Ishikawa (cell line): ENCODE results near the gene CD22.

ENCODE experiments used
- CREB1 ChIP-seq: IDR thresholded peaks from 2 replicates; pipeline ENCODE4 v1.6.1; 2012; ENCODE audit warnings: low read depth
- EGR1 ChIP-seq: IDR thresholded peaks from 2 replicates; pipeline ENCODE4 v1.6.1; 2012
- EP300 ChIP-seq: IDR thresholded peaks from 2 replicates; pipeline ENCODE4 v1.6.1; 2012; ENCODE audit warnings: borderline replicate concordance
- MAX ChIP-seq: IDR thresholded peaks from 2 replicates; pipeline ENCODE4 v1.6.1; 2012
- NFIC ChIP-seq: IDR thresholded peaks from 2 replicates; pipeline ENCODE4 v1.6.1; 2012
- RAD21 ChIP-seq: IDR thresholded peaks from 2 replicates; pipeline ENCODE4 v1.6.1; 2012; ENCODE audit warnings: low read depth
- TAF1 ChIP-seq: IDR thresholded peaks from 2 replicates; pipeline ENCODE4 v1.6.1; 2012; ENCODE audit warnings: low read depth, mild to moderate bottlenecking
- TEAD4 ChIP-seq: IDR thresholded peaks from 2 replicates; pipeline ENCODE4 v1.6.1; 2012
- YY1 ChIP-seq: IDR thresholded peaks from 2 replicates; pipeline ENCODE4 v1.6.1; 2012; ENCODE audit warnings: low read depth
- TF ChIP-seq, protein P1 (sequence below): IDR thresholded peaks from 2 replicates; pipeline ENCODE4 v1.6.1; 2012; ENCODE audit warnings: low read depth, mild to moderate bottlenecking

DNA sequence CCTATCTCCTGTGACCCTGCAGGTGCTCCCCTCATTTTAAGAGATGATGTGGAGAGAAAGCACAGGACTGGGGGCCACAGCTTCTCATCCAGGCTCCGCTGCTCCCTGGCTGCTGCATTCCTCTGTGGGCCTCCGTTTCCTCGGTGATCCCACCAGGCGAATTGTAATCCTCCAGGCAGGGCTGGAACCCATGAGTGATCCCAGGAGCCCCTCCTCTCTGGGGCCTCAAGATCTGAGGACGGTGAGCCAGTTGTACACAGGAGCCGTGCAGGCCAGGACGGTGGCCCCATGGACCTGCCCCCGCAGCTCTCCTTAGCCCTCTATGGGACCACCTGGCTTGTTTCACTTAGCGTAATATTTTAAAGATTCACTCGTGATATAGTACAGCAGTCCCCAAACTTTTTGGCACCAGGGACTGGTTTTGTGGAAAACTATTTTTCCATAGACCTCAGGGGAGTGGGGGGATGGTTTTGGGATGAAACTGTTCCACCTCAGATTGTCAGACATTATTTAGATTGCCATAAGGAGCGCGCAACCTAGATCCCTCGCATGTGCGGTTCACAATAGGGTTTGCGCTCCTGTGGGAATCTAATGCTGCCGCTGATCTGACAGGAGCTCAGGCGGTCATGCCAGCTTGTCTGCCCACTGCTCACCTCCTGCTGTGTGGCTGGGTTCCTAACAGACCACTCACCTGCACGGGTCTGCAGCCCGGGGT is 34.9 kb downstream of the CD22 start:
- TF ChIP-seq YY1: no peak
- no peak for TF ChIP-seq TAF1
- TF ChIP-seq CREB1: no peak
- no peak for TF ChIP-seq RAD21
- TF ChIP-seq, protein P1, sequence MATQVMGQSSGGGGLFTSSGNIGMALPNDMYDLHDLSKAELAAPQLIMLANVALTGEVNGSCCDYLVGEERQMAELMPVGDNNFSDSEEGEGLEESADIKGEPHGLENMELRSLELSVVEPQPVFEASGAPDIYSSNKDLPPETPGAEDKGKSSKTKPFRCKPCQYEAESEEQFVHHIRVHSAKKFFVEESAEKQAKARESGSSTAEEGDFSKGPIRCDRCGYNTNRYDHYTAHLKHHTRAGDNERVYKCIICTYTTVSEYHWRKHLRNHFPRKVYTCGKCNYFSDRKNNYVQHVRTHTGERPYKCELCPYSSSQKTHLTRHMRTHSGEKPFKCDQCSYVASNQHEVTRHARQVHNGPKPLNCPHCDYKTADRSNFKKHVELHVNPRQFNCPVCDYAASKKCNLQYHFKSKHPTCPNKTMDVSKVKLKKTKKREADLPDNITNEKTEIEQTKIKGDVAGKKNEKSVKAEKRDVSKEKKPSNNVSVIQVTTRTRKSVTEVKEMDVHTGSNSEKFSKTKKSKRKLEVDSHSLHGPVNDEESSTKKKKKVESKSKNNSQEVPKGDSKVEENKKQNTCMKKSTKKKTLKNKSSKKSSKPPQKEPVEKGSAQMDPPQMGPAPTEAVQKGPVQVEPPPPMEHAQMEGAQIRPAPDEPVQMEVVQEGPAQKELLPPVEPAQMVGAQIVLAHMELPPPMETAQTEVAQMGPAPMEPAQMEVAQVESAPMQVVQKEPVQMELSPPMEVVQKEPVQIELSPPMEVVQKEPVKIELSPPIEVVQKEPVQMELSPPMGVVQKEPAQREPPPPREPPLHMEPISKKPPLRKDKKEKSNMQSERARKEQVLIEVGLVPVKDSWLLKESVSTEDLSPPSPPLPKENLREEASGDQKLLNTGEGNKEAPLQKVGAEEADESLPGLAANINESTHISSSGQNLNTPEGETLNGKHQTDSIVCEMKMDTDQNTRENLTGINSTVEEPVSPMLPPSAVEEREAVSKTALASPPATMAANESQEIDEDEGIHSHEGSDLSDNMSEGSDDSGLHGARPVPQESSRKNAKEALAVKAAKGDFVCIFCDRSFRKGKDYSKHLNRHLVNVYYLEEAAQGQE: no peak
- no peak for TF ChIP-seq EGR1
- no peak for TF ChIP-seq MAX
- TF ChIP-seq EP300: no peak
- TF ChIP-seq NFIC: no peak
- no peak for TF ChIP-seq TEAD4
